ENCODE results near the gene MAPK13. TPM values are rescaled to one million over a fixed set of nuclear protein-coding genes. Genes with fewer than 3 reads are reported as not detected.
A peak's percentile ranks its signal among the peaks of the same experiment; 100 is the strongest.

Gene MAPK13
- total RNA-seq, 5 donors from 2014 or later (not counting 1 experiment from before 2014, with no cell fraction given): 38.2 to 45.6 (median 44.1) TPM

DNA sequence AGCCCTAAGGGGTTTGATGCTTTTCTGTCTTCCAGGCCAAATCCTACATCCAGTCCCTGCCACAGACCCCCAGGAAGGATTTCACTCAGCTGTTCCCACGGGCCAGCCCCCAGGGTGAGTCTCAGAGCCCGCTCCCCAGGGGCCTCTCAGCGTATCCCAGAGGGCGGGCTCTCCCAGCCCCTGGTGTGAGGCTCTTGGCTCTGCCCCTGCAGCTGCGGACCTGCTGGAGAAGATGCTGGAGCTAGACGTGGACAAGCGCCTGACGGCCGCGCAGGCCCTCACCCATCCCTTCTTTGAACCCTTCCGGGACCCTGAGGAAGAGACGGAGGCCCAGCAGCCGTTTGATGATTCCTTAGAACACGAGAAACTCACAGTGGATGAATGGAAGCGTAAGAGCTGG is 8.4 kb downstream of the MAPK13 start:
- H3K9me3 Mint-ChIP-seq: no peaks in the 10 kb centered on the region
- H3K27me3 Mint-ChIP-seq: no peaks in the 10 kb centered on the region
- H3K4me1 ChIP-seq (ENCODE audit: control insufficient read depth in 1 of 2, extremely low read depth in 1 of 2, insufficient read depth in 2 of 2, low read length in 2 of 2): peaks cover 0 to 20% of the 10 kb centered on the region in 2 experiments
- WGBS (ENCODE audit: insufficient coverage): 85% methylated on average over 8 of the region's 15 CpGs
- H3K36me3 ChIP-seq (ENCODE audit: control insufficient read depth in 2 of 2, extremely low read depth in 1 of 2, insufficient read depth in 1 of 2, low read length in 1 of 2): peaks cover 16 to 52% of the 10 kb centered on the region in 2 donors
- ChIA-PET POLR2A (interaction anchor here in 1 of 2 donors (0.7 kb wide), 1 partner anchor 22 kb away, joined by 3 read pairs; no protein-coding TSS in a partner anchor), CTCF (no interaction called here)
- H3K4me3 ChIP-seq (ENCODE audit: control insufficient read depth in 1 of 2, extremely low read depth in 1 of 2, low read length in 1 of 2): no peak overlapping the region
- no peaks in the 10 kb centered on the region for H3K9me3 ChIP-seq
- H3K4me1 Mint-ChIP-seq: peaks cover 13 to 35% (median 24%) of the 10 kb centered on the region in 3 donors
- no peak overlapping the region for H3K27ac ChIP-seq (ENCODE audit: low read length)
- no peak overlapping the region for H3K27ac Mint-ChIP-seq
- H3K4me3 Mint-ChIP-seq: no peak overlapping the region
- DNase-seq (no peak), ATAC-seq (replicated peaks in 1 of 4) (no peak)
- H3K36me3 Mint-ChIP-seq: peaks cover 41% of the 10 kb centered on the region
- no peaks in the 10 kb centered on the region for H3K27me3 ChIP-seq (replicated peaks in 1 of 2; ENCODE audit: control insufficient read depth in 2 of 2, extremely low read depth in 1 of 2, insufficient read depth in 2 of 2, low read length in 1 of 2)

- H3K36me3 Mint-ChIP-seq: peaks cover 38% of the 10 kb centered on the region
- peaks cover 16 to 52% of the 10 kb centered on the region in 2 donors for H3K36me3 ChIP-seq (ENCODE audit: control insufficient read depth in 2 of 2, extremely low read depth in 1 of 2, insufficient read depth in 1 of 2, low read length in 1 of 2)
- H3K9me3 Mint-ChIP-seq: no peaks in the 10 kb centered on the region
- no peak overlapping the region for H3K4me3 Mint-ChIP-seq
- H3K4me1 ChIP-seq (ENCODE audit: control insufficient read depth in 1 of 2, extremely low read depth in 1 of 2, insufficient read depth in 2 of 2, low read length in 2 of 2): peaks cover 0 to 20% of the 10 kb centered on the region in 2 experiments
- no peak overlapping the region for H3K4me3 ChIP-seq (ENCODE audit: control insufficient read depth in 1 of 2, extremely low read depth in 1 of 2, low read length in 1 of 2)
- CTCF ChIA-PET: no interaction called here
- no peaks in the 10 kb centered on the region for H3K27me3 ChIP-seq (replicated peaks in 1 of 2; ENCODE audit: control insufficient read depth in 2 of 2, extremely low read depth in 1 of 2, insufficient read depth in 2 of 2, low read length in 1 of 2)
- peak overlapping the region; percentile 48 to 69 for H3K27ac Mint-ChIP-seq
- ATAC-seq (replicated peaks in 1 of 4) (no peak), DNase-seq (no peak)
- peaks cover 10 to 31% (median 21%) of the 10 kb centered on the region in 3 donors for H3K4me1 Mint-ChIP-seq
- H3K9me3 ChIP-seq: no peaks in the 10 kb centered on the region
- H3K27ac ChIP-seq (ENCODE audit: low read length): no peak overlapping the region
- POLR2A ChIA-PET: no interaction called here
- 70% methylated on average over 2 of the region's 7 CpGs for WGBS (ENCODE audit: insufficient coverage)
- H3K27me3 Mint-ChIP-seq: no peaks in the 10 kb centered on the region
Measured at GRCh38 chr6:36139431-36139830, 9.1 kb downstream of the MAPK13 start.

DNA sequence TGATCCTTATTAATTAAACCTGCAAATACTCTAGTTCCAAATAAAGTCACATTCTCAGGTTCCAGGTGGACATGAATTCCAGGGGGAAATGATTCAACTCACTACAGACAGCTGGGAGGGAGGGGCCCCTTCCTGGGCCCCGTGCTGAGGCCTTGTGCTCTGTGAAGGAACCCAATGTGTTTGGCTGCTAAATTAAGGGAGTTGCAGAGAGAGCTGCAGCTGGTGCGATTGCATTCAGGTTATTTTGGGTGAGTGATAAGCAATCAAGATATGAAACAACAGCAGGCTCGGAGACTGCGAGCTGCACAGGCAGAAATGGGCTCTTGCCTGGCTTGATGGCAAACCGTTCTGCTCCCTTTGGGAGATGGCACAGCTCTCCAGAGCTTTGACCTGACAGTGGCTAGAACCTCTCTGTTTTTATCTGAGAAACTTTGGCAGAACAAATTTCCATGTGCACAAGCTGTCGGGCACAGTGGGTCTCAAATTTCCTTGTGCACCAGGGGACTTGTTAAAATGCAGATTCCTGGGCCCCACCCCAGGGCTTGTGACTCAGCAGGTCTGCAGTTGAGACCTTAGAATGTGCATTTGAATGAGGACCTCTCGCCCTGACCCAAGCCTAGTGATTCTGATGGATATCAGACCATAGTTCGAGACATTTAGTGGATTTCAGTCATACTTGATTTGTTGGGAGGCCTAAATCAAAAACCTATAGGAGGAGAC is 9.8 kb downstream of the MAPK13 start:
- Mint-ChIP-seq H3K4me3 (no peak overlapping the region), H3K27me3 (no peaks in the 10 kb centered on the region), H3K36me3 (peaks cover 36% of the 10 kb centered on the region), H3K9me3 (no peaks in the 10 kb centered on the region), H3K27ac (peak overlapping the region; percentile 48 to 69), H3K4me1 (peaks cover 10 to 29% (median 19%) of the 10 kb centered on the region in 3 donors)
- DNase-seq (no peak), ATAC-seq (replicated peaks in 1 of 4) (no peak)
- POLR2A ChIA-PET: no interaction called here
- Histone ChIP-seq H3K27ac (ENCODE audit: low read length) (no peak overlapping the region), H3K36me3 (ENCODE audit: control insufficient read depth in 2 of 2, extremely low read depth in 1 of 2, insufficient read depth in 1 of 2, low read length in 1 of 2) (peaks cover 16 to 49% of the 10 kb centered on the region in 2 donors), H3K4me3 (ENCODE audit: control insufficient read depth in 1 of 2, extremely low read depth in 1 of 2, low read length in 1 of 2) (no peak overlapping the region), H3K4me1 (ENCODE audit: control insufficient read depth in 1 of 2, extremely low read depth in 1 of 2, insufficient read depth in 2 of 2, low read length in 2 of 2) (peaks cover 0 to 20% of the 10 kb centered on the region in 2 experiments), H3K9me3 (no peaks in the 10 kb centered on the region), H3K27me3 (replicated peaks in 1 of 2; ENCODE audit: control insufficient read depth in 2 of 2, extremely low read depth in 1 of 2, insufficient read depth in 2 of 2, low read length in 1 of 2) (no peaks in the 10 kb centered on the region)
- 81% methylated on average over 6 of the region's 8 CpGs for WGBS (ENCODE audit: insufficient coverage)
- CTCF ChIA-PET: no interaction called here

GRCh38 chr6:36141091-36141490 is 10.8 kb downstream of the MAPK13 start:
- WGBS (ENCODE audit: insufficient coverage): no CpG with 5 or more reads among the region's 4 CpGs
- H3K27me3 Mint-ChIP-seq: no peaks in the 10 kb centered on the region
- no peak overlapping the region for H3K4me3 Mint-ChIP-seq
- Histone ChIP-seq H3K36me3 (ENCODE audit: control insufficient read depth in 2 of 2, extremely low read depth in 1 of 2, insufficient read depth in 1 of 2, low read length in 1 of 2) (peaks cover 8 to 40% of the 10 kb centered on the region in 2 donors), H3K4me1 (ENCODE audit: control insufficient read depth in 1 of 2, extremely low read depth in 1 of 2, insufficient read depth in 2 of 2, low read length in 2 of 2) (peaks cover 0 to 20% of the 10 kb centered on the region in 2 experiments), H3K27me3 (replicated peaks in 1 of 2; ENCODE audit: control insufficient read depth in 2 of 2, extremely low read depth in 1 of 2, insufficient read depth in 2 of 2, low read length in 1 of 2) (no peaks in the 10 kb centered on the region), H3K9me3 (no peaks in the 10 kb centered on the region), H3K4me3 (ENCODE audit: control insufficient read depth in 1 of 2, extremely low read depth in 1 of 2, low read length in 1 of 2) (no peak overlapping the region), H3K27ac (ENCODE audit: low read length) (peak overlapping the region; percentile 1)
- ChIA-PET CTCF (no interaction called here), POLR2A (no interaction called here)
- H3K4me1 Mint-ChIP-seq: peaks cover 10 to 20% (median 19%) of the 10 kb centered on the region in 3 donors
- peak overlapping the region; percentile 63 to 69 for H3K27ac Mint-ChIP-seq
- no peaks in the 10 kb centered on the region for H3K9me3 Mint-ChIP-seq
- ATAC-seq (replicated peaks in 1 of 4): peak in 1 of 4 experiments; percentile 25
- H3K36me3 Mint-ChIP-seq: peaks cover 28% of the 10 kb centered on the region
- DNase-seq: no peak

DNA sequence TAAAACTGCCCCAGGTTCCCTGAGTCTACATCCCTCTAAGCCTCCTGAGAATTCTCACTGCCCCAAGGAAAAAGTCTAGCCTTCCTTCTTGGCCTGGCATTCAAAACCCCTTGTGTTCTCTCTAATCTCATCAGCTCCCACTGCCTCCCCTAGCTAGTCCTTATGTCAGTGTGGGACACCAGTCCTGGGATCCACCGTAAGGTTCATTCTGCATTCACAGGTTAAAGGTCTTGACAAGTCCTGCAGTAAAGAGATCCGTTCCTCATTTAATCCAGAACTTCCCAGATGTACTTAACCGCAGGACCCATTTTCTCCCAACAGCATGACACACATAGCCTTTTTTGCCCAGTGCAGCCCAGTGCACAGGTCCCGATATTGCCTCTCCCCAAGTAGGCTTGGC is 11.6 kb downstream of the MAPK13 start:
- WGBS (ENCODE audit: insufficient coverage): 100% methylated on average over 4 of the region's 4 CpGs
- POLR2A ChIA-PET: interaction anchor here in 1 of 2 donors (0.6 kb wide), 2 partner anchors 62 to 992 kb away, joined by 3 read pairs; no protein-coding TSS in a partner anchor
- peaks cover 2 to 29% of the 10 kb centered on the region in 2 experiments for H3K4me1 ChIP-seq (ENCODE audit: control insufficient read depth in 1 of 2, extremely low read depth in 1 of 2, insufficient read depth in 2 of 2, low read length in 2 of 2)
- DNase-seq (no peak), ATAC-seq (replicated peaks in 1 of 4) (no peak)
- Mint-ChIP-seq H3K4me1 (peaks cover 16 to 26% (median 20%) of the 10 kb centered on the region in 3 donors), H3K4me3 (no peak overlapping the region), H3K9me3 (no peaks in the 10 kb centered on the region), H3K36me3 (peaks cover 21% of the 10 kb centered on the region), H3K27ac (peak overlapping the region; percentile 47 to 69), H3K27me3 (no peaks in the 10 kb centered on the region)
- H3K27me3 ChIP-seq (replicated peaks in 1 of 2; ENCODE audit: control insufficient read depth in 2 of 2, extremely low read depth in 1 of 2, insufficient read depth in 2 of 2, low read length in 1 of 2): no peaks in the 10 kb centered on the region
- H3K4me3 ChIP-seq (ENCODE audit: control insufficient read depth in 1 of 2, extremely low read depth in 1 of 2, low read length in 1 of 2): no peak overlapping the region
- H3K9me3 ChIP-seq: no peaks in the 10 kb centered on the region
- no peak overlapping the region for H3K27ac ChIP-seq (ENCODE audit: low read length)
- peaks cover 6 to 31% of the 10 kb centered on the region in 2 donors for H3K36me3 ChIP-seq (ENCODE audit: control insufficient read depth in 2 of 2, extremely low read depth in 1 of 2, insufficient read depth in 1 of 2, low read length in 1 of 2)
- CTCF ChIA-PET: interaction anchor here in 1 of 2 donors (0.6 kb wide), 1 partner anchor 114 kb away, joined by 6 read pairs; no protein-coding TSS in a partner anchor

- Histone ChIP-seq H3K4me3 (ENCODE audit: control insufficient read depth in 1 of 2, extremely low read depth in 1 of 2, low read length in 1 of 2) (no peak overlapping the region), H3K36me3 (ENCODE audit: control insufficient read depth in 2 of 2, extremely low read depth in 1 of 2, insufficient read depth in 1 of 2, low read length in 1 of 2) (peaks cover 6 to 26% of the 10 kb centered on the region in 2 donors), H3K4me1 (ENCODE audit: control insufficient read depth in 1 of 2, extremely low read depth in 1 of 2, insufficient read depth in 2 of 2, low read length in 2 of 2) (peaks cover 3 to 32% of the 10 kb centered on the region in 2 experiments), H3K27me3 (replicated peaks in 1 of 2; ENCODE audit: control insufficient read depth in 2 of 2, extremely low read depth in 1 of 2, insufficient read depth in 2 of 2, low read length in 1 of 2) (no peaks in the 10 kb centered on the region), H3K27ac (ENCODE audit: low read length) (no peak overlapping the region), H3K9me3 (no peaks in the 10 kb centered on the region)
- ChIA-PET POLR2A (no interaction called here), CTCF (interaction anchor here in 1 of 2 donors (0.5 kb wide), 1 partner anchor 49 kb away, joined by 5 read pairs; no protein-coding TSS in a partner anchor)
- H3K4me1 Mint-ChIP-seq: peaks cover 23 to 36% (median 27%) of the 10 kb centered on the region in 3 donors
- peaks cover 0 to 1% (median 1%) of the 10 kb centered on the region in 3 donors for H3K9me3 Mint-ChIP-seq
- peak overlapping the region in 1 of 2 donors; percentile 48 for H3K27ac Mint-ChIP-seq
- no peak for ATAC-seq (replicated peaks in 1 of 4)
- H3K27me3 Mint-ChIP-seq: no peaks in the 10 kb centered on the region
- no peak for DNase-seq
- WGBS (ENCODE audit: insufficient coverage): 96% methylated on average over 4 of the region's 13 CpGs
- no peak overlapping the region for H3K4me3 Mint-ChIP-seq
- peaks cover 20% of the 10 kb centered on the region for H3K36me3 Mint-ChIP-seq
Measured at GRCh38 chr6:36142971-36143838, 12.9 kb downstream of the MAPK13 start.

Measured in T-cell (primary cell).